Activated naive CD4-positive, alpha-beta T cell treated with anti-CD3 and anti-CD28 coated beads, Interleukin-2, amount 10 ng/mL, durations not matched to agents 7 days and 5 days (primary cell): ENCODE data around the gene RUNDC1.
"Not testable (repeated sequence)": the region's sequence is repeated elsewhere in the genome, so short reads cannot be mapped to it uniquely, and the experiment has no call there.

ENCODE experiments used
- CTCF ChIA-PET: fragments of 350-600 bp; sonication (Branson Sonifier 250); formaldehyde crosslinking; loops from one replicate; lab custom pipeline; 2021; ENCODE audit warnings: antibody characterized with exemption; lab: Charles Lee
- DNase-seq: peaks from one replicate; pipeline ENCODE4 v3.0.0-alpha.2; 2020
- H3K27ac Mint-ChIP-seq: one replicate; pipeline ENCODE4 v1.8.0; 2021; ENCODE audit warnings: mild to moderate bottlenecking, moderate library complexity, mixed read lengths
- H3K27me3 Mint-ChIP-seq: one replicate; pipeline ENCODE4 v1.8.0; 2021; ENCODE audit warnings: mild to moderate bottlenecking, mixed read lengths
- H3K36me3 Mint-ChIP-seq: one replicate; pipeline ENCODE4 v1.8.0; 2021; ENCODE audit warnings: mixed read lengths
- H3K4me1 Mint-ChIP-seq: one replicate; pipeline ENCODE4 v1.8.0; 2021; ENCODE audit warnings: mixed read lengths
- H3K4me3 Mint-ChIP-seq: one replicate; pipeline ENCODE4 v1.8.0; 2021; ENCODE audit warnings: mild to moderate bottlenecking, moderate library complexity, mixed read lengths
- H3K9me3 Mint-ChIP-seq: one replicate; pipeline ENCODE4 v1.8.0; 2021; ENCODE audit warnings: mixed read lengths

Gene RUNDC1

DNA sequence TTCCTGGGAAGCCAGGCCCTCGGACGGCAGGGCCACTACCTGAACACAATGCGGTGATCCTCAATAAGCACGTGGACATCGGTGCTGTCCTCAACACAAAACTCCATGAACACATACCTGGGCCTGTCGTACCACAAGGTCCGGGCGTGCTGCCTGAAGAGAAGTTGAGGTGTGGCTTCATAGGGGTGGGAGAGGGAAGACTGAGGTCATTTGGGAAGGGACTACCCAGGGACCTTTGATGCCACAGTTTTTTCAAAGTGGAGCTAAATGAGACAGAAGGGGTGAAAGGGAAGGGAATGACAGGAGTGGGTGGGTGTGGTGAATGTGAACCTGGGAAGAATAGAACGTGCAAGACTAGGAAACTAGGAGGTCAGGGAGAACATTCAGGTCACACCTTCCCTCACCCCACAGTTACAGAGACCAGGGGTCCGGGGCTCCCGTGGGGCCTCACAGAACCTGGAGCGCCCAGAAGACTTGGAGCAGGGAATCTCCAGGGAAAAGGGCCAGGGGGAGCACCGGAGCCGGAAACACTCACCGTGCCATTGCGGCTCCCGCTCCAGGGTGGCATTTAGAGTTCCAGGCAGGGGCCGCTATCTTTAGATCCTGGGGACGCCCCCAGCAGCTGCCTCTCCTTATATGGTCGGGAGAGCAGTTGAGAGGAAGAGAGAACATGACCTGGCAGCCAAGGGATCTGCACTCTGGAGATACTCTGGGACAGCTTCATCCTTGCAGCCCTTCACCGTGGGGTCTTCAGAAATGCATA, 673 bp upstream of the RUNDC1 start, which contains the start of gene PTGES3L:
TSS of gene PTGES3L (minus strand) at position 570 of the 763 bp plus-strand sequence. CDS start at position 543, 27 bp downstream.
- peak; percentile 57 for DNase-seq
- peaks cover 14% of the 10 kb centered on the region for H3K36me3 Mint-ChIP-seq

DNA sequence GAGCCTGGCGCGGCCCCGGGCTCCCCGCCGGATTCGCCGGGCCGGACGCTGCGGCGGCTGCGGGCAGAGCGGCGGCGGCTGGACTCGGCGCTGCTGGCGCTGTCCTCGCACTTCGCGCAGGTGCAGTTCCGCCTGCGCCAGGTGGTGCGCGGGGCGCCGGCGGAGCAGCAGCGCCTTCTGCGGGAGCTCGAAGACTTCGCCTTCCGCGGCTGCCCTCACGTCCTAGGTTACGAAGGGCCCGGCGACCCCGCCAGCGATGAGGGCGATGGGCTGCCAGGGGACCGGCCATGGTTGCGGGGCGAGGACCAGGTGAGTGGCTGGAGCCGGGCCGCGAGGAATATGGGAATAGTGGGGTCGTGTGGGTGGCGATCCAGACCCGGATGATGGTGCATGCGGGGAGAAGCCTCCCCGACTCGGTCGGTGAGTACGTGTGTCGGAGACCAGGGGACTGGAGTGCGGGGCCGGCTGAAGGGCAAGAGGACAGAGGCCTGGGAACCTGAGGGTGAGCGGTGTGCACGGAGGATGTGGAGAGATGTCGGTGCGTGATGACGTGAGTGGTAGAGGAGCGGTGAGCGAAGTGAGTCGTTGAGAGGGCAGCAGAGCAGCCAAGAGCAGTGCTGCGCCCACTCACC, 517 bp downstream of the RUNDC1 start:
- peaks cover 21% of the 10 kb centered on the region for H3K36me3 Mint-ChIP-seq
- peaks cover 42% of the 10 kb centered on the region for H3K4me1 Mint-ChIP-seq
- DNase-seq, result peak; percentile 74
- CTCF ChIA-PET, result interaction anchor here (0.7 kb wide), 1 partner anchor 17 kb away, joined by 3 read pairs; the partner anchor contains the start of gene RPL27
- H3K9me3 Mint-ChIP-seq, result no peaks in the 10 kb centered on the region
- peak overlapping the region; percentile 86 for H3K4me3 Mint-ChIP-seq
- H3K27ac Mint-ChIP-seq, result peak overlapping the region; percentile 80
- peaks cover 16% of the 10 kb centered on the region for H3K27me3 Mint-ChIP-seq

More for the DNA sequence above, 673 bp upstream of the RUNDC1 start, which contains the start of gene PTGES3L:
- Mint-ChIP-seq H3K4me3 (peak within 1 kb of the TSS; percentile 90), H3K9me3 (no peaks in the 10 kb centered on the region), H3K27ac (peak within 1 kb of the TSS; percentile 93), H3K4me1 (peaks cover 32% of the 10 kb centered on the region), H3K27me3 (peaks cover 20% of the 10 kb centered on the region)
- CTCF ChIA-PET, result interaction anchor here (1.7 kb wide), 1 partner anchor 18 kb away, joined by 6 read pairs; the partner anchor contains the start of gene RPL27

DNA sequence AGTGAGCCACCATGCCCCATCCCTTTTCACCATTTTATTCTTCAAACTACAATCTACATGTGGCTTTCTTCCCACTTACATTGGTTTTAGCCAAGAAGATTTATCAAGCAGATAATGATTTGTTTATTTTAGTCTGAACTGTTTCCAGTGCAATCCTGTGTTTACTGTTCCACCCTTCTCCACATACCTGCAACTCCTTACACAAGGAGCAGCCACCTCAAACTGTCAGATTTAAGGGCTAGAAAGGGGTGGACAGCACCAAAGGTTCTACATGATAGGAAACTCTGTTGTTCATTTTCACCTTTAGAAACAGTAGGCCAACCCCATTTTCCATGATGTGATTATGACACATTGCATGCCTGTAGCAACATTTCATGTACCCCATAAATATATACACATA, 1.9 kb downstream of the RUNDC1 start:
- CTCF ChIA-PET, result no interaction called here
- no peak for DNase-seq
- H3K36me3 Mint-ChIP-seq, result peaks cover 21% of the 10 kb centered on the region
- peak overlapping the region; percentile 86 for H3K4me3 Mint-ChIP-seq
- no peak overlapping the region for H3K27ac Mint-ChIP-seq
- peaks cover 43% of the 10 kb centered on the region for H3K4me1 Mint-ChIP-seq
- peaks cover 16% of the 10 kb centered on the region for H3K27me3 Mint-ChIP-seq
- no peaks in the 10 kb centered on the region for H3K9me3 Mint-ChIP-seq

DNA sequence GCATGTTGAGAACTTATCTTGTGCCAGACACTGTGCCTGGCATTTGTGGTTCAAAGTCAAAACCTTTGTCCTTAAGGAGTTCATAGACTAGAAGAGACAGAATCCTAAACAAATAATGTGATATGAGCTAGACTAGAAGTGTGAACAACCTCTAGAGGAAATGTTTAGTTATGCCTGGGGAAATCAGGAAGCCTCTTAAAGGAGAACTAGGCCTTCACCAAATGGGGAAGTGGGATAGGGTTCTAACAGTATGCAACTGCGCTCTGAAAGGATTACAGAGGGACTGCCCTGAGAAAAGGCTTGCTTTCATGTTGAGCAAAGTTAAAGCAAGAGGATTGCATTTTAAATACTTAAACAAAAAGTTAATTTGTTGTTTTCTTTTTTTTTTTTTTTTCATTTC, 4.9 kb downstream of the RUNDC1 start:
- H3K4me1 Mint-ChIP-seq, result peaks cover 32% of the 10 kb centered on the region
- CTCF ChIA-PET, result no interaction called here
- DNase-seq, result no peak
- no peak overlapping the region for H3K4me3 Mint-ChIP-seq
- peaks cover 3% of the 10 kb centered on the region for H3K27me3 Mint-ChIP-seq
- H3K27ac Mint-ChIP-seq, result no peak overlapping the region
- H3K36me3 Mint-ChIP-seq, result peaks cover 43% of the 10 kb centered on the region
- H3K9me3 Mint-ChIP-seq, result no peaks in the 10 kb centered on the region

DNA sequence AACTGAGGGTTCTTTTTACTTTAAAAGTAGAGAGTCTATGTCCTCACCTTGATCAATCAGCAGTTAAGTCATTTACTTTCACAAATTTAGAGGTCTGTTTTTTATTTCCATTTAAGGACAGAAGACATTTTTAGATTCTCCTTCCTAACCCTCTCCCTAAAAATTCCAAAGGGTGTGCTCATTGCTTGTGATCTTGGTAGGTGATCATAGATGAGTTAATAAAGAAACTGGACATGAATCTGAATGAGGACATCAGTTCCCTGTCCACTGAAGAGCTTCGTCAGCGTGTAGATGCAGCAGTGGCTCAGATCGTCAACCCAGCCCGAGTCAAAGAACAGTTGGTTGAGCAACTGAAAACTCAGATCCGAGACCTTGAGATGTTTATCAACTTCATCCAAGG, 8.8 kb downstream of the RUNDC1 start:
- no peak for DNase-seq
- Mint-ChIP-seq H3K9me3 (no peaks in the 10 kb centered on the region), H3K36me3 (peaks cover 49% of the 10 kb centered on the region), H3K27ac (no peak overlapping the region), H3K4me1 (peaks cover 14% of the 10 kb centered on the region), H3K4me3 (no peak overlapping the region), H3K27me3 (no peaks in the 10 kb centered on the region)
- CTCF ChIA-PET, result interaction anchor here (1.5 kb wide), 1 partner anchor 9 kb away, joined by 4 read pairs; the partner anchor contains the start of gene RPL27

DNA sequence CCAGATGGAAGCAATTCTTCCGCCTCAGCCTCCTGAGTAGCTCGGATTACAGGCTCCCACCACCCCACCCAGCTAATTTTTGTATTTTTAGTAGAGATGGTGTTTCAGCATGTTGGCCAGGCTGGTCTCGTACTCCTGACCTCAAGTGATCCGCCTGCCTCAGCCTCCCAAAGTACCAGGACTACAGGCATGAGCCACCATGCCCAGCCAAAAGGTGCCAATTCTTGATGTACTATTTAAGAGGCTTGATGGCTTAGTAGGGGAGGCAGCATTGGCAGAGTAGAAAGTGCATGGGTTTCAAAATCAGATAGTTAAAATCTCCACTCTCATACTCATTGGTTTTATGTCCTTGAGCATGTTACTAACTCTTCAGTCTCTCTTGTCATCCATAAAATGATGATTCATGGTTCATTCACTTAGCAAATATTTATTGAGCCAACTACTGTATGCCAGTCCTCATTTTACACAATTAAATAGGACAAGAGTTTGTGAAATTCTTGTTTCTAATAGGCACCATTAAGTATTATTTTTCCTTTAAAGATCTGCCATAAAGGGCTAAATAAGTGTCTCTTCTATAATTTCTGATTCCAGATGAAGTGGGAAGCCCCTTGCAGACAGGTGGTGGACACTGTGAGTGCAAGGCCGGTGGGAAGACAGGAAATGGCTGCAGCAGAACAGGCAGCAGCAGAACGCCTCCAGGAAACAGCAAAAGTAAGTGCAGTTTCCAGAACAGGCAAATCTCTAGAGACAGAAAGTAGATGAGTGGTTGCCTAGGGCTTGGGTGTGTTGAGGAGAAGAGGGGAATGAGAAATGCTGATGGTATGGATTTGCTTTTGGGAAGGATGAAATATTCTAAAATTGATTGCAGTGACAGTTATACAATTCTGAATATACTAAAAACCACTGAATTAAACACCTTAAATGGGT, 9.6 kb downstream of the RUNDC1 start:
- H3K4me1 Mint-ChIP-seq, result peaks cover 8% of the 10 kb centered on the region
- peaks cover 44% of the 10 kb centered on the region for H3K36me3 Mint-ChIP-seq
- CTCF ChIA-PET, result interaction anchor here (1.5 kb wide), 1 partner anchor 8 kb away, joined by 4 read pairs; the partner anchor contains the start of gene RPL27

DNA sequence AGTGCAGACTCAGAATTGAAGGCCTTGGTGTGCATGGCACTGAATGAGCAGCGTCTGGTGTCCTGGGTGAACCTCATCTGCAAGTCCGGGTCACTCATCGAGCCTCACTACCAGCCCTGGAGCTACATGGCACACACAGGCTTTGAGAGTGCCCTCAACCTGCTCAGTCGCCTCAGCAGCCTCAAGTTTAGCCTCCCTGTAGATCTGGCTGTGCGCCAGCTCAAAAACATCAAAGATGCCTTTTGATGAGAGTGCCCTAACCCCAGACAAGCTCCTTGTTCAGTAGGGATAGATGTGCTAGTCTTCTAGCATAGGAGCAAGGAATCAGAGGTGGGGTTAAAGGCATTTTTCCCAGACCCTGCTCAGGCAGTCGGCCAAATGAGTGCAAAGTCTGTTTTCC, 11.1 kb downstream of the RUNDC1 start:
- no peaks in the 10 kb centered on the region for H3K4me1 Mint-ChIP-seq
- CTCF ChIA-PET, result interaction anchor here (0.9 kb wide), 1 partner anchor 149 kb away, joined by 3 read pairs; no protein-coding TSS in a partner anchor
- no peak for DNase-seq
- H3K9me3 Mint-ChIP-seq, result no peaks in the 10 kb centered on the region
- H3K4me3 Mint-ChIP-seq, result no peak overlapping the region
- H3K27ac Mint-ChIP-seq, result no peak overlapping the region
- H3K27me3 Mint-ChIP-seq, result no peaks in the 10 kb centered on the region
- H3K36me3 Mint-ChIP-seq, result peaks cover 37% of the 10 kb centered on the region

More for the DNA sequence above, 9.6 kb downstream of the RUNDC1 start:
- no peak for DNase-seq
- H3K9me3 Mint-ChIP-seq, result no peaks in the 10 kb centered on the region
- H3K27ac Mint-ChIP-seq, result no peak overlapping the region
- no peak overlapping the region for H3K4me3 Mint-ChIP-seq
- no peaks in the 10 kb centered on the region for H3K27me3 Mint-ChIP-seq

DNA sequence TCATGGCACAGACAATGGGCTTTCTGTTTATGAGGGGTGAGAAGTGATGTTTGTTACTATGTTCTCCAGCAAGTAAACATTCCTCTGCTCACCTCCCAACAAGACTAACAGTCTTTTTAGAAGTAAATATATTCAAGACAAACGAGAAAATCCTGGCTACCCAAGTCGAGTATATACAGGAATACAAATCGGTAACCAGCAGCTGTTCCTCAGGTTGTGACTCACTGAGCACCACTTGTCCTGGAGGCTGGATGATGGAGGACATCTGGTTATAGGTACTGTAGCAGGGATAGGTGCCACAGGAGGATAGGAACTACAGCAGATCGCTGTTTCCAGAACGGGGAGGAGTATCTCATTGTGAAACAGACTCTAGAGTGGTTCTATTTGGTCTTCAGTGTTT, 12.5 kb downstream of the RUNDC1 start:
- Mint-ChIP-seq H3K9me3 (no peaks in the 10 kb centered on the region), H3K27me3 (no peaks in the 10 kb centered on the region), H3K4me3 (no peak overlapping the region), H3K36me3 (peaks cover 34% of the 10 kb centered on the region), H3K27ac (no peak overlapping the region), H3K4me1 (peaks cover 8% of the 10 kb centered on the region)
- CTCF ChIA-PET, result no interaction called here
- no peak for DNase-seq

DNA sequence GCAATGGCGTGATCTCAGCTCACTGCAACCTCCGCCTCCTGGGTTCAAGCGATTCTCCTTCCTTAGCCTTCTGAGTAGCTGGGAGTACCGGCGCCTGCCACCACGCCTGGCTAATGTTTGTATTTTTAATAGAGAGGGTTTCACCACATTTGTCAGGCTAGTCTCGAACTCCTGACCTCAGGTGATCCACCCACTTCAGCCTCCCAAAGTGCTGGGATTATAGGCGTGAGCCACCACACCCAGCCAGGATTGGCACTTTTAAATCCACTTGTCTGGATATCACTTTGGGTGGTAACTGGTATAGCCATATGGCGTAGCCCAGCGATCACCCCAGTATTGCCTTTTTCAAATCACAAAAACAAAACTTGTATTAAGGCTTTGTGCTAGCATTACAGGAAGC, 13.5 kb downstream of the RUNDC1 start:
- not testable (repeated sequence) for H3K27ac Mint-ChIP-seq, DNase-seq, H3K27me3 Mint-ChIP-seq, H3K9me3 Mint-ChIP-seq, H3K4me3 Mint-ChIP-seq
- CTCF ChIA-PET, result interaction anchor here (0.5 kb wide), 1 partner anchor 394 kb away, joined by 4 read pairs; no protein-coding TSS in a partner anchor
- Mint-ChIP-seq H3K4me1 (peaks cover 15% of the 10 kb centered on the region), H3K36me3 (peaks cover 27% of the 10 kb centered on the region)

DNA sequence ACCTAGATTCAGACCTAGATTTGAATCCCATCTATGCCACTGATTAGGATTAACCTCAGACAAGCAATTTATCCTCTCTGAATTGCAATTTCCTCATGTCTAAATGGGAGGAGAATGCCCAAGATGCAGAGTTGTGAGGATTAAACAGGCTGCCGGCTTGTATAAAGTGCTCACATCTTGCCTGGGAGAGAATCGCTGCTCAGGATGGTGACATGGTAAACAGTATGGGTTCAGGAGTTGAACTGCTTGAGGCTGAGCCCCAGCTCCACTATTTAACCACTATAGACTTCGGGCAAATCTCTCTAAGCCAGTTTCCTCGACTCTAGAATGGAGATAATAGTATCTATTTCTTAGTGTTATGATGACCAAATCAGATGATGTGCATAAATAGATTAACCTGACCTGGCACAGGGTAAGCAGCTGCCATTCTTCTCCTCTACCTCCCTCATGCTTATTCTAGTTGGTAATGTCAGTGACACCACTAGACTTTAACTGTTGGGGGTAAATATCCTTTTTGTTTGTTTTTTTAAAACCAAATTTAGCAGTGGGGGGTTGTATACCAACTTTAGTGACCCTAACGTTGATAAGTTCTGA, 17.1 kb downstream of the RUNDC1 start:
- H3K4me1 Mint-ChIP-seq, result peaks cover 35% of the 10 kb centered on the region

DNA sequence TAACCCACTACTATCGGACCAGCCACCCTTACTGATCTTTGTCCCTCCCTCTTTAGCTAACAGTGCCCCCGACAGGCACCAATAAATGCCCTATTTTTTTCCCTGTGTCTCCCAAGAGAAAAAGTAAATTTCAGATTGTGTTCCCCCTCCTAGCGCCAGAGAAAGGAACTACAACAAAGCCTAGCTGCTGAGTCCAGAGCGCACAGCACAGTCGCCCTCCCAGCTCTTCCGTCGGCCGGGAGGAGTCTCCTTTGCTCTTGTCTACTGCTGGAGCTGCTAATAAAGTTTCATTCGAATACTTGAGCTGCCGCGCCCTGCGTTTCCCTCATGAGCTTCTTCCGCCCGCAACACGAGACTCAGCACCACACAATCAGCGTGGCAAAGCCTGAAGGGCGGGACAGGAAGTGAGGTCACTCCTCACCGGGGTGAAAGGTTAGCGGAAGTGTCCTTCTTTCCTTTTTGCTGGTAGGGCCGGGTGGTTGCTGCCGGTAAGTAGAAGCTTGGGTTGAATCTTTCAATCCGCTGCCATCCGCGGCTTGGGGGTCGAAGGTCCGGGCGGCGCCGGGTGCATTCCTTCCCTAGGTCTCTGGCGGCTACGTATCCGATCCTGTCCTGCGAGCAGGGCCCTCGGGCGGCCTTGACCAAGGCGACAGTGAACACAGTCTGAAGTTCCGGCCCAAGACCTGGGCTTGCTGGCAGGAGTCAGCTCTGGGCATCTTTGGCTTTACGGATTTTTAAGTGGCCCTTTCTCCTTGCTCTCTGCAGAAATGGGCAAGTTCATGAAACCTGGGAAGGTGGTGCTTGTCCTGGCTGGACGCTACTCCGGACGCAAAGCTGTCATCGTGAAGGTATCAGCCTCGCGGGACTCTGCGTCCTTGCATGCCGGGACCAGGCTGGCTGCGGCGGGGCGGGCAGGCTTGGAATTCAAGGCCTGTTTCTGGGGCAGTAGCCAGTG, 17.9 kb downstream of the RUNDC1 start, which contains the start of gene RPL27:
TSS of gene RPL27 (plus strand) at position 436 of the 955 bp plus-strand sequence. CDS start at position 768, 332 bp downstream.
- Mint-ChIP-seq H3K27ac (peak within 1 kb of the TSS; percentile 98), H3K36me3 (peaks cover 30% of the 10 kb centered on the region), H3K4me1 (peaks cover 35% of the 10 kb centered on the region), H3K9me3 (no peaks in the 10 kb centered on the region), H3K27me3 (no peaks in the 10 kb centered on the region), H3K4me3 (peak within 1 kb of the TSS; percentile 90)
- CTCF ChIA-PET, result interaction anchor here (0.6 to 2.1 kb wide), 21 partner anchors 8 to 477 kb away, joined by 3 to 11 read pairs (median 3); partner anchors contain the start of genes BECN1, PSME3, PTGES3L and RUNDC1
- DNase-seq, result peak; percentile 99

More for the DNA sequence above, 17.1 kb downstream of the RUNDC1 start:
- CTCF ChIA-PET, result interaction anchor here (0.7 to 2.1 kb wide), 18 partner anchors 9 to 476 kb away, joined by 3 to 11 read pairs (median 3); partner anchors contain the start of genes BECN1, PSME3, PTGES3L and RUNDC1
- H3K9me3 Mint-ChIP-seq, result no peaks in the 10 kb centered on the region
- peak overlapping the region; percentile 90 for H3K4me3 Mint-ChIP-seq
- no peak for DNase-seq
- peak overlapping the region; percentile 98 for H3K27ac Mint-ChIP-seq
- H3K27me3 Mint-ChIP-seq, result no peaks in the 10 kb centered on the region
- H3K36me3 Mint-ChIP-seq, result peaks cover 29% of the 10 kb centered on the region

DNA sequence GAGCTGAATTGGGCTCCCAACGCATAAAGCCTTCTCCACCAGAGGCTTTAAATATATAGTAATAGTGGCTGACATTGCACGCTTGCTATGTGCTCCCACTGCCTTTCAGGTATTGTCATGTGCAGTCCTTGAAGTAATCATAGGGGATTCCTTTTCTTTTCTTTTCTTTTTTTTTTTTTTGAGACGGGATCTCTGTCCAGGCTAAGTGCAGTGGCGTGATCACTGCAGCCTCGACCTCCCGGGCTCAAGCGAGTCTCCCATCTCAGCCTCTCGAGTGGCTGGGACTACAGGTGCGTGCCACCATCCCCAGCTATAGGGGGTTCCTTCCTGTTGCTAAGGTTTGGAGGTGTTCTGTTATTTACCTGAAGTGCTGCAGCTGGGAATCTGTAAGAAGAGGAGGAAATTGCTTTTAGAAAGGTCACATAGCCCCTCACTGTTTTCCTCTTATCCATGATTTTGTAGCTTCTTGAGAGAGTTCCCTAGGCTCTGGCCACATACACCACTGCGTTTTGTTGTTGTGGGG, 18.7 kb downstream of the RUNDC1 start:
- peaks cover 36% of the 10 kb centered on the region for H3K36me3 Mint-ChIP-seq
- H3K4me3 Mint-ChIP-seq, result peak overlapping the region; percentile 90
- no peak for DNase-seq
- CTCF ChIA-PET, result interaction anchor here (1.4 to 1.7 kb wide), 3 partner anchors 25 to 311 kb away, joined by 3 to 5 read pairs (median 3); partner anchors contain the start of gene PSME3
- no peaks in the 10 kb centered on the region for H3K9me3 Mint-ChIP-seq
- H3K4me1 Mint-ChIP-seq, result peaks cover 35% of the 10 kb centered on the region
- H3K27me3 Mint-ChIP-seq, result no peaks in the 10 kb centered on the region
- H3K27ac Mint-ChIP-seq, result peak overlapping the region; percentile 98
